Panc1 (cell line): ENCODE results near the gene DRD3. TPM values are rescaled to one million over a fixed set of nuclear protein-coding genes. Genes with fewer than 3 reads are reported as not detected.
A peak's percentile ranks its signal among the peaks of the same experiment; 100 is the strongest.

Source experiments
- ATAC-seq: fragments of 200-7000 bp; cut with Tn5 transposase; 2 replicates; pipeline ENCODE4 v1.9.1; 2020; ENCODE audit warnings: mild to moderate bottlenecking, moderate library complexity
- BruUV-seq: library from RNA; stranded (reverse); fragments of 400-500 nt; replicated peaks from 2 replicates; lab custom pipeline; 2021; lab: Mats Ljungman, UMichigan
- CTCF ChIA-PET: fragments of 300-600 bp; sonication (Branson Sonifier 250); formaldehyde crosslinking; loops from one replicate; lab custom pipeline; 2022; ENCODE audit warnings: antibody characterized with exemption; lab: Charles Lee
- POLR2A ChIA-PET: fragments of 300-600 bp; sonication (Branson Sonifier 250); formaldehyde crosslinking; loops from one replicate; lab custom pipeline; 2022; ENCODE audit warnings: antibody characterized with exemption; lab: Charles Lee
- DNase-seq: peaks from one replicate; pipeline ENCODE4 v3.0.0-alpha.2; 2010; ENCODE audit warnings: low read depth, low spot score
- H3K27ac ChIP-seq: 2 replicates; pipeline ENCODE4 v1.5.1; 2011; ENCODE audit warnings: mild to moderate bottlenecking, low read length, inconsistent platforms
- H3K27me3 ChIP-seq: fragments of 200-500 bp; sonication (Bioruptor generic); 2 replicates; pipeline ENCODE4 v1.6.0; 2014; ENCODE audit warnings: low read length, inconsistent platforms; ENCODE audit not compliant: control insufficient read depth, insufficient read depth
- H3K36me3 ChIP-seq: fragments of 200-500 bp; sonication (Bioruptor generic); 2 replicates; pipeline ENCODE4 v1.5.1; 2014; ENCODE audit warnings: inconsistent platforms, mild to moderate bottlenecking, low read length, moderate library complexity; ENCODE audit not compliant: control insufficient read depth, insufficient read depth
- H3K4me1 ChIP-seq: 2 replicates; pipeline ENCODE4 v1.5.1; 2011; ENCODE audit warnings: inconsistent platforms, mild to moderate bottlenecking, low read length, moderate library complexity; ENCODE audit not compliant: control insufficient read depth, insufficient read depth
- H3K4me3 ChIP-seq, 2 experiments: 2 replicates each; pipeline ENCODE4 v1.5.1; 2011 to 2012; ENCODE audit warnings: low read depth in 2 of 2, low read length in 2 of 2, mild to moderate bottlenecking in 2 of 2, inconsistent platforms in 1 of 2, moderate library complexity in 1 of 2
- H3K9me3 ChIP-seq: fragments of 200-500 bp; sonication (Bioruptor generic); 2 replicates; pipeline ENCODE4 v1.5.1; 2014; ENCODE audit warnings: low read depth, mild to moderate bottlenecking, inconsistent platforms, low read length, moderate library complexity; ENCODE audit not compliant: control insufficient read depth, insufficient read depth
- CTCF ChIP-seq: fragments of 450-650 bp; IDR thresholded peaks from 2 replicates; pipeline ENCODE4 v1.5.1; 2017; ENCODE audit warnings: mild to moderate bottlenecking
- POLR2AphosphoS5 ChIP-seq: IDR thresholded peaks from 2 replicates; pipeline ENCODE4 v1.6.1; 2012; ENCODE audit warnings: mild to moderate bottlenecking, low read depth, low read length, moderate library complexity
- REST ChIP-seq, 2 experiments: IDR thresholded peaks; 2 replicates each; pipeline ENCODE4 v1.6.1; 2011 to 2012; ENCODE audit warnings: low read depth in 2 of 2, control low read depth in 1 of 2, low read length in 1 of 2, mild to moderate bottlenecking in 1 of 2, moderate library complexity in 1 of 2; ENCODE audit not compliant: insufficient read depth in 1 of 2
- SIN3A ChIP-seq: IDR thresholded peaks from 2 replicates; pipeline ENCODE4 v1.6.1; 2012; ENCODE audit warnings: low read depth, mild to moderate bottlenecking, low read length, moderate library complexity, borderline replicate concordance; ENCODE audit not compliant: insufficient read depth
- TCF7L2 ChIP-seq: IDR thresholded peaks from 2 replicates; pipeline ENCODE4 v1.6.1; 2011; ENCODE audit warnings: mild to moderate bottlenecking, low read depth, low read length, inconsistent platforms
- in situ Hi-C: cut with HindIII; loops from 2 replicates; pipeline ENCODE4 v1.10.0; 2016; ENCODE audit warnings: low sequenced_read_pairs, low pct_unique_long_range_greater_than_20kb
- intact Hi-C: fragments of 100-400 bp; cut with micrococcal nuclease; formaldehyde crosslinking; loops from one replicate; pipeline ENCODE4 v1.10.0; 2022; ENCODE audit not compliant: unreplicated experiment
- total RNA-seq: library from RNA; stranded (reverse); gene quantifications from one replicate; pipeline ENCODE4 v1.2.1, GENCODE V29; 2021; ENCODE audit not compliant: unreplicated experiment

The DRD3 gene
- total RNA-seq, 1 experiment from 2014 or later = not detected

GRCh38 chr3:114213627-114214541, 35.0 kb upstream of the DRD3 start:
- DNase-seq (no peak), ATAC-seq (peak; percentile 53; the same call in 1 of the 2 replicates)
- CTCF ChIA-PET = interaction anchor here (0.6 kb wide), 1 partner anchor 205 kb away, joined by 4 read pairs; no protein-coding TSS in a partner anchor
- in situ Hi-C loops = no loop called here
- TF ChIP-seq SIN3A (no peak), CTCF (0 out of 2 replicates have a peak, but pooled peaks have one; percentile 8), TCF7L2 (no peak)
- BruUV-seq = no TSS peak
- Histone ChIP-seq H3K4me1 (no peaks in the 10 kb centered on the region), H3K27ac (no peak overlapping the region), H3K36me3 (no peaks in the 10 kb centered on the region), H3K27me3 (peaks cover 5% of the 10 kb centered on the region), H3K4me3 (peak overlapping the region in 1 of 2 experiments; percentile 15; a peak in 2 of 4 replicates), H3K9me3 (no peaks in the 10 kb centered on the region)
- POLR2A ChIA-PET = no interaction called here
- intact Hi-C loops = no loop called here

- no peaks in the 10 kb centered on the region for H3K4me1 ChIP-seq
- no peak overlapping the region for H3K27ac ChIP-seq
- no peak for TF ChIP-seq CTCF
- no peak for TF ChIP-seq SIN3A
- TF ChIP-seq POLR2AphosphoS5 = no peak
- no peak for TF ChIP-seq REST (IDR thresholded peaks at IDR 0.05; ENCODE audit: insufficient read depth in 1 of 2, low read depth in 2 of 2, low read length in 1 of 2)
- TF ChIP-seq TCF7L2 = no peak
- DNase-seq = no peak
- in situ Hi-C loops (no loop called here), intact Hi-C loops (no loop called here)
- peaks cover 5% of the 10 kb centered on the region for H3K27me3 ChIP-seq
- H3K4me3 ChIP-seq = no peak overlapping the region
- no peak for ATAC-seq
- BruUV-seq = no TSS peak
- H3K9me3 ChIP-seq = no peaks in the 10 kb centered on the region
- no peaks in the 10 kb centered on the region for H3K36me3 ChIP-seq
- CTCF ChIA-PET = interaction anchor here (0.6 kb wide), 1 partner anchor 204 kb away, joined by 4 read pairs; no protein-coding TSS in a partner anchor
- POLR2A ChIA-PET = no interaction called here
These were observed 34.4 kb upstream of the DRD3 start for GRCh38 chr3:114213292-114213626.
